ENCODE results near the gene PI4K2B.

- TF ChIP-seq CTCF (conservative IDR thresholded peaks at IDR 0.05 in 1 of 2, IDR thresholded peaks at IDR 0.05 in 1 of 2; ENCODE audit: extremely low read depth in 1 of 2, insufficient read depth in 1 of 2, low read depth in 1 of 2, low read length in 2 of 2) (no peak), EZH2 (IDR thresholded peaks at IDR 0.05; ENCODE audit: borderline replicate concordance, low read length) (no peak)
These were observed 639 bp upstream of the PI4K2B start for GRCh38 chr4:25233194-25233593.

Measured in mammary epithelial cell (primary cell).